AG09309 (cell line): ENCODE measurements around the gene NOX3.

Experiments
- DNase-seq: peaks from one replicate; pipeline ENCODE4 v3.0.0-alpha.2; 2010; ENCODE audit warnings: low read depth
- H3K4me3 ChIP-seq: 2 replicates; pipeline ENCODE4 v1.5.1; 2011; ENCODE audit warnings: mild to moderate bottlenecking, low read depth, low read length, moderate library complexity; ENCODE audit not compliant: control insufficient read depth
- TF ChIP-seq, protein P1 (sequence below): IDR thresholded peaks from 2 replicates; pipeline ENCODE4 v1.5.1; 2011; ENCODE audit warnings: mild to moderate bottlenecking, low read depth, low read length, inconsistent platforms; ENCODE audit not compliant: insufficient read depth, control insufficient read depth; ENCODE audit errors: missing control alignments

The NOX3 gene

DNA sequence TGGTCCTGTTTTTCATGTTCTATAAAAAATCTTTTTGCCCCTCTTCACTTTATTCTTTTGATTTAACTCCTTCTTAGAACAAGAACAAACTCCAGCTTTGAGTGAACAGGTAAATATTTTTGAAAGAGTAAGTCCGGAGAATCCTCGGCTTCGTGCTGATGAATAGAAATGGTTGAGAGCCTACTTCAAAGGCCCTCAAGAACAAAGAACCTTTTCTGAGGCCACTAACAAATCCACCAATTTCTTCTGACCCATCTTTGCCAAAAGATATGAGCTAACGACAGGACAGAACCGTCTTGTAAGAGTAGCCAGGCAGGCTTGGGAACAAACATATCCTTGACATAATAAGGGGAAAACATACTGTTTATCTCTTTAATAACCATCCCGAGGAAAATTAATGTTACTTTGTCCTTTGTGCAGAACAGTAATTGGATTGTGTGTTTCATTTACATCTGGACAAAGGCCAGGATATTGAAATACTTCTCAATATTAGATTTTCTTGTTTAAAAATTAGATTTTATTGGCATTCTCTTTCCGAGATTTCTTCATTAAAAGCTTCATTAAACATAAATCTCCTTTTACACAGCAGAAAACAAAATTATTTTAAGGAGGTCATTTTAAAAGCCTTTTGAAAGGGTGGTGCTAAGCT is 52.9 kb downstream of the NOX3 start:
- no peak overlapping the region for H3K4me3 ChIP-seq
- no peak for DNase-seq
- TF ChIP-seq, protein P1, sequence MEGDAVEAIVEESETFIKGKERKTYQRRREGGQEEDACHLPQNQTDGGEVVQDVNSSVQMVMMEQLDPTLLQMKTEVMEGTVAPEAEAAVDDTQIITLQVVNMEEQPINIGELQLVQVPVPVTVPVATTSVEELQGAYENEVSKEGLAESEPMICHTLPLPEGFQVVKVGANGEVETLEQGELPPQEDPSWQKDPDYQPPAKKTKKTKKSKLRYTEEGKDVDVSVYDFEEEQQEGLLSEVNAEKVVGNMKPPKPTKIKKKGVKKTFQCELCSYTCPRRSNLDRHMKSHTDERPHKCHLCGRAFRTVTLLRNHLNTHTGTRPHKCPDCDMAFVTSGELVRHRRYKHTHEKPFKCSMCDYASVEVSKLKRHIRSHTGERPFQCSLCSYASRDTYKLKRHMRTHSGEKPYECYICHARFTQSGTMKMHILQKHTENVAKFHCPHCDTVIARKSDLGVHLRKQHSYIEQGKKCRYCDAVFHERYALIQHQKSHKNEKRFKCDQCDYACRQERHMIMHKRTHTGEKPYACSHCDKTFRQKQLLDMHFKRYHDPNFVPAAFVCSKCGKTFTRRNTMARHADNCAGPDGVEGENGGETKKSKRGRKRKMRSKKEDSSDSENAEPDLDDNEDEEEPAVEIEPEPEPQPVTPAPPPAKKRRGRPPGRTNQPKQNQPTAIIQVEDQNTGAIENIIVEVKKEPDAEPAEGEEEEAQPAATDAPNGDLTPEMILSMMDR, result no peak

DNA sequence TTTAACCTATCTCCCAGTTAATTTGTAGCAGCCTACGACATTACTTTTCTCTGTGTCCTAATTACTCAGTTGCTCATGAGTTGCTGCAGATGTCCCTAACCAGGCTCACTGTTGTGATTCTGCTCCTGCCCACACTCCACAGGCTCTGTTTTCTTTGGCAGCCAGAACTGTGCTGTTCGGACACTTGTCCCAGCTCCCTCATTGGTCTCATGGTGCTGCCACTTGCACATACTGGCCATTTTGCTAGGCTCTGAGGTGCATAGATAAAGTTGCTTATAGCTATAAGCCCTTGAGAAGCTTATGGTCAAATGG is 55.0 kb downstream of the NOX3 start:
- DNase-seq, result no peak
- no peak overlapping the region for H3K4me3 ChIP-seq
- TF ChIP-seq, protein P1, result no peak

DNA sequence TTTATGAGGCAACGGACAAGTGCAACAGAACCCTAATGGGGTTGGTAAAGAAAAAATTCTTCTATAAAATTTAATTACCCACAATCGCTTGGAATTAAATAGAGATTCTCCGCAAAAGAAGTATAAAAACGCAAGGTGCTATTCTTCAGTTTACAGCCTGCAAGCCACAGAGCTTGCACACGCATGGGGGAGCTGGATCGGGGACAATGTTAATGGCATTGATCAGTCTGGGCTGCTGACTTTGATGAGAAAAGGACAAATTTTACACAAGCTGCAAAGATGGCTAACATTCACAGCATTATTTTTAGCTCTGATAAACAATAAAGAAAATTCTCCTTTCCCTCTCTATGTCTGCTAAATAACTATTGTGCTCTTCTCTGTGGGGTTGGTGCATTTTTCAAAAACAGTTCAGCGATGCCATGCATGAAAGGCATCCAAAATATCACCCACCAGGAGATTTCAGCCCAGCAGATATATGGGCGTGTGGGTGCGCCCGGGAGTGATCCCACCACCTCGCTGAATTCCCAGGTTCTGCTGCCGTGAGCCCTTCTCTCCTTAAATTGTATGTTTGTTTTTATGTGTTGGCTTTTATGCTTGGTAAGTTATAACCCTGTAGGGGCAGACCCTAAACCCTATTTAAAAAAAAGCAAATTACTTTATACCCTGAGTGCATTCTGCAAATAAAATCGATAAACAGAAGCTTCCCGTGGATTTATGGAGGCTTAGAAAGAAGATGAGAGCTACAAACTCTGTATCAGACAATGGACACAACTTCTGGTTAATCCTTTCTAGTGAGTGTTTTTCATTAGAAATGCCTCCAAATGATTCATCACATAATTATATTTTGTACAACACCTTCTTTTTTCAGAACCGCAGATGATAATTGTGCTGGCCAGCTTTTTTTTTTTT is 55.6 kb downstream of the NOX3 start:
- TF ChIP-seq, protein P1, result no peak
- no peak for DNase-seq
- no peak overlapping the region for H3K4me3 ChIP-seq

DNA sequence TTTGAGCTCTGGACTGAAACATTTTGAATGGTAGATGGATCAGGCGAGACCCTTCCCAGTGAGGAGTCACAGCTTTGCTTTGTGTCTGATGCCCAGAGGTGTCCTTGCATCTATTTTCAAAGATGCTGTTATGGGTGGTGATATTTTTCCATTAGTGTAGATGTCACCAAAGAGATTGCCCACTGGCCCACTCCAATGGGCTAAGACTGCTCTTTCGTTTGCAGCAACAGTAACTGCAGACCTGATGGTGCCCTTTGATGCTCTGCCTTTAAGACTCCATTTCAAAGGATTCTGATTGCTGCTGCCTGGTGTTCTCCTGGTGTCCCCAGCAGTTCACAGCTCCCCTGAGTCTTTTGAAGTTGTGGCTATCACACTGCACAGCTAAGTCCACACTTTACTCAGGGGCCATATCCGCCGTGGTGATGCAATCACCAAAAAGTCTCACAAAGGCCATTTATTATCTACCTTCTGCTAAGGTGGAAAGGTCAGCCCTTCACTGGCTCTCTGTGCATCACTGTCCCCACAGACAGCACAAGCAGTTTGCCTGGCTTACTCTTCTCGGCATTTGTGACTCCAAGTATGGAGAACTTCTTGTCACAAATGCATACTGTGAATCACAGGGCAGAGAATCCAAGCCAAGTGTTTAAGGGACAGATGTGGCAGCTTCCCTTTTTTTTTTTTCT is 56.4 kb downstream of the NOX3 start:
- no peak for DNase-seq
- H3K4me3 ChIP-seq, result no peak overlapping the region
- TF ChIP-seq, protein P1, result no peak

DNA sequence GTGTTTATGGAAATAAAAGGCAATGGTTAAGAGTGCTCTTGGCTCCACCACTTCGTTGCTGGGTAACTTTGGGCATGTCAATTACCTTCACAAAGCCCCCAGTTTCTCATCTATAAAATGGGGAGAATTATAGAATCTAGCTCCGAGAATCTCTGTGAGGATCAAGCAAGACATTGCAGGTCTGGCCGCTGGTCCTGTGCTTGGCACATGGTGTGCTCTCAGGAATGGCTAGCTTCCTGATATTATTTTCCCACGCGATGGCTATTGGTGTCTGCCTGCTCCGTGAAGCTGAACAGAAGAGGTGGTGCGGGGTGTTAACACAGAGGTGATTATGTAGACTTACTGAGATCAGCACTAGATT is 57.0 kb downstream of the NOX3 start:
- no peak for DNase-seq
- TF ChIP-seq, protein P1, result no peak
- no peak overlapping the region for H3K4me3 ChIP-seq

DNA sequence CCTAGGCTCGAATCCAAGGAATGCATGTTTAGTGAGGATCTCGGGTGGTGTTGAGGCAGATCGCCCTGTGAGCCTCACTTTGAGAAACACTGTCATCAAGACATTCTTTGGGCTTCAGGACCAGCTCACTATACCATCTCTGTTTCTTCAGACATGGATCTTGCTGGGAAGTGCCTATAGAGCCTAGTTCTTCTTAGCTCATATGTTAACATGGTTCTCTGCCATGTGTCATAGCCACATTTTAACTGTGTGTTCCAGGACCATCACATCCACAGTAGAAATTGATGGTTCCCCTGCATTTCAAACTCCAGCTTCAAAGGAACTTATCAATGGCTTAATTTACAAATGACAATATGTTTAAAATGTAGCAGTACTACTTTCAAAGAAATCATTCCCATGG is 57.4 kb downstream of the NOX3 start:
- TF ChIP-seq, protein P1, result no peak
- no peak overlapping the region for H3K4me3 ChIP-seq
- DNase-seq, result no peak
